ENCODE results near the gene PWWP2B. TPM values are rescaled to one million over a fixed set of nuclear protein-coding genes. Genes with fewer than 3 reads are reported as not detected.
A peak's percentile ranks its signal among the peaks of the same experiment; 100 is the strongest.

Gene PWWP2B
- total and polyA plus RNA-seq, 2 of the 4 experiments (the other 2 are of a cell fraction) = 1.7 to 2.2 TPM

GRCh38 chr10:132439424-132440163, 42.6 kb downstream of the PWWP2B start:
- Histone ChIP-seq H4K20me1 (ENCODE audit: insufficient read depth, low read length) (no peaks in the 10 kb centered on the region), H3K27me3 (ENCODE audit: control insufficient read depth, insufficient read depth, low read length) (no peaks in the 10 kb centered on the region), H2AK9ac (replicated peaks; ENCODE audit: low read depth, low read length, poor library complexity) (no peak overlapping the region), H3K79me1 (ENCODE audit: low read depth in 1 of 2, low read length in 2 of 2) (no peaks in the 10 kb centered on the region), H4K8ac (ENCODE audit: low read depth in 2 of 2, low read length in 2 of 2) (no peak overlapping the region), H3K18ac (ENCODE audit: low read depth, low read length) (no peak overlapping the region), H4K91ac (ENCODE audit: insufficient read depth, low read depth, low read length) (no peak overlapping the region), H3K4me3 (ENCODE audit: insufficient read depth, low read depth, low read length) (no peak overlapping the region), H3K9me1 (ENCODE audit: insufficient read depth, low read length) (peaks cover 8% of the 10 kb centered on the region; the same call in 1 of the 2 replicates), H3K27ac (ENCODE audit: insufficient read depth, low read length) (no peak overlapping the region), H2BK20ac (ENCODE audit: low read depth, low read length) (no peak overlapping the region), H3K4me2 (ENCODE audit: low read depth, low read length) (no peak overlapping the region), H3K23ac (ENCODE audit: low read depth, low read length) (no peak overlapping the region), H3K9me3 (ENCODE audit: control insufficient read depth, insufficient read depth, low read length) (no peaks in the 10 kb centered on the region), H2AK5ac (ENCODE audit: low read depth, low read length) (no peak overlapping the region), H3K36me3 (ENCODE audit: control insufficient read depth, insufficient read depth, low read length) (no peaks in the 10 kb centered on the region), H2BK5ac (ENCODE audit: low read depth, low read length, poor library complexity, severe bottlenecking) (no peak overlapping the region), H2BK120ac (ENCODE audit: low read depth, low read length) (no peak overlapping the region), H2AFZ (replicated peaks; ENCODE audit: low read length, poor library complexity) (peak overlapping the region; percentile 14), H3K4me1 (ENCODE audit: control insufficient read depth, insufficient read depth, low read length) (no peaks in the 10 kb centered on the region), H4K5ac (ENCODE audit: low read depth, low read length) (no peak overlapping the region), H3K9ac (ENCODE audit: low read depth, low read length) (no peak overlapping the region), H2BK15ac (ENCODE audit: low read depth, low read length) (no peak overlapping the region), H3K14ac (replicated peaks; ENCODE audit: low read depth, low read length) (no peak overlapping the region), H3K56ac (ENCODE audit: extremely low read depth, insufficient read depth, low read length) (no peak overlapping the region), H3K4ac (ENCODE audit: low read depth, low read length) (no peak overlapping the region)
- ATAC-seq (ENCODE audit: low read depth) (no peak), DNase-seq (no peak)
- dilution Hi-C loops (cut with HindIII; ENCODE audit: low sequenced_read_pairs, unreplicated experiment) = no loop called here
- WGBS, 2 experiments (ENCODE audit: extremely low coverage in 2 of 2, insufficient read length in 1 of 2) = 90% methylated on average over 3 of the region's 18 CpGs; no CpG with 5 or more reads in 1 of the 2 experiments
- POLR2A ChIA-PET (ENCODE audit: unreplicated experiment) = no interaction called here
- BruUV-seq (replicated peaks) = no TSS peak
- no peak for TF ChIP-seq POLR2A (IDR thresholded peaks at IDR 0.05; ENCODE audit: low read depth, low read length)
- in situ Hi-C loops (cut with MboI; ENCODE audit: low sequenced_read_pairs) = no loop called here
- CTCF ChIA-PET = no interaction called here
- intact Hi-C loops (cut with micrococcal nuclease) = no loop called here

All from IMR-90 (cell line).